MM.1S (cell line): ENCODE results near the gene CAB39.
"Not testable (repeated sequence)": the region's sequence is repeated elsewhere in the genome, so short reads cannot be mapped to it uniquely, and the experiment has no call there.

Source experiments
- DNase-seq: peaks from one replicate; pipeline ENCODE4 v3.0.0-alpha.2; 2015
- H2AFZ ChIP-seq: fragments of 300-600 bp; sonication (generic); 2 replicates; pipeline ENCODE4 v1.6.0; 2016; ENCODE audit warnings: antibody characterized with exemption, low read length
- H3F3A ChIP-seq: fragments of 300-600 bp; sonication (generic); 2 replicates; pipeline ENCODE4 v1.6.1; 2016; ENCODE audit warnings: mild to moderate bottlenecking, antibody characterized with exemption, low read length, moderate library complexity, mixed read lengths; ENCODE audit not compliant: insufficient read depth
- H3K27ac ChIP-seq: fragments of 300-600 bp; sonication (generic); 2 replicates; pipeline ENCODE4 v1.5.1; 2016; ENCODE audit warnings: mild to moderate bottlenecking, low read length
- H3K27me3 ChIP-seq: fragments of 300-600 bp; sonication (generic); replicated peaks from 2 replicates; pipeline ENCODE4 v1.6.0; 2016; ENCODE audit warnings: low read length; ENCODE audit not compliant: insufficient read depth
- H3K36me3 ChIP-seq: fragments of 300-600 bp; sonication (generic); replicated peaks from 2 replicates; pipeline ENCODE4 v1.6.1; 2016; ENCODE audit warnings: mild to moderate bottlenecking, low read length, mixed read lengths; ENCODE audit not compliant: insufficient read depth
- H3K4me1 ChIP-seq: fragments of 300-600 bp; sonication (generic); 2 replicates; pipeline ENCODE4 v1.6.1; 2016; ENCODE audit warnings: low read length, mixed read lengths
- H3K4me2 ChIP-seq: fragments of 300-600 bp; sonication (generic); 2 replicates; pipeline ENCODE4 v1.6.0; 2016; ENCODE audit warnings: low read depth, low read length
- H3K4me3 ChIP-seq: fragments of 300-600 bp; sonication (generic); 2 replicates; pipeline ENCODE4 v1.5.1; 2016; ENCODE audit warnings: low read length, mixed read lengths
- H3K79me2 ChIP-seq: fragments of 300-600 bp; sonication (generic); 2 replicates; pipeline ENCODE4 v1.6.1; 2016; ENCODE audit warnings: mixed run types, low read length, mixed read lengths
- H3K9ac ChIP-seq: fragments of 300-600 bp; sonication (generic); 2 replicates; pipeline ENCODE4 v1.6.1; 2016; ENCODE audit warnings: low read length, mixed read lengths
- H3K9me2 ChIP-seq: fragments of 300-600 bp; sonication (generic); replicated peaks from 2 replicates; pipeline ENCODE4 v1.6.1; 2016; ENCODE audit warnings: mild to moderate bottlenecking, low read length, mixed read lengths; ENCODE audit not compliant: insufficient read depth
- H3K9me3 ChIP-seq: fragments of 300-600 bp; sonication (generic); replicated peaks from 2 replicates; pipeline ENCODE4 v1.6.1; 2016; ENCODE audit warnings: mild to moderate bottlenecking, low read length, mixed read lengths; ENCODE audit not compliant: insufficient read depth
- H4K20me1 ChIP-seq: fragments of 300-600 bp; sonication (generic); 2 replicates; pipeline ENCODE4 v1.6.1; 2016; ENCODE audit warnings: mild to moderate bottlenecking, low read length, moderate library complexity, mixed read lengths; ENCODE audit not compliant: insufficient read depth
- CTCF ChIP-seq: fragments of 300-600 bp; sonication (generic); IDR thresholded peaks from 2 replicates; pipeline ENCODE4 v1.5.1; 2016; ENCODE audit warnings: antibody characterized with exemption, low read length, mixed read lengths
- EZH2 ChIP-seq: fragments of 300-600 bp; sonication (generic); optimal IDR thresholded peaks from 2 replicates; pipeline ENCODE3; 2017; ENCODE audit warnings: low read depth, mild to moderate bottlenecking, antibody characterized with exemption, low read length, mixed read lengths
- EZH2phosphoT487 ChIP-seq: fragments of 300-600 bp; sonication (generic); IDR thresholded peaks from 2 replicates; pipeline ENCODE4 v1.6.1; 2018; ENCODE audit warnings: antibody characterized with exemption, low read length

Gene CAB39

GRCh38 chr2:230697676-230698075 lies 15.0 kb upstream of the CAB39 start:
- no peaks in the 10 kb centered on the region for H3K79me2 ChIP-seq
- TF ChIP-seq CTCF (no peak), EZH2 (no peak), EZH2phosphoT487 (no peak)
- H3K27ac ChIP-seq: no peak overlapping the region
- H3K9ac ChIP-seq: no peak overlapping the region
- H3K27me3 ChIP-seq: no peaks in the 10 kb centered on the region
- no peaks in the 10 kb centered on the region for H3F3A ChIP-seq
- H3K4me2 ChIP-seq: no peak overlapping the region
- no peaks in the 10 kb centered on the region for H3K36me3 ChIP-seq
- no peaks in the 10 kb centered on the region for H3K4me1 ChIP-seq
- no peak for DNase-seq
- H2AFZ ChIP-seq: no peak overlapping the region
- H4K20me1 ChIP-seq: no peaks in the 10 kb centered on the region
- H3K9me2 ChIP-seq: no peaks in the 10 kb centered on the region
- H3K4me3 ChIP-seq: no peak overlapping the region
- H3K9me3 ChIP-seq: no peaks in the 10 kb centered on the region

- not testable (repeated sequence) for H2AFZ ChIP-seq, H3K9me2 ChIP-seq, H3K9me3 ChIP-seq, H3K4me1 ChIP-seq, H3K27me3 ChIP-seq, H3F3A ChIP-seq, H3K4me3 ChIP-seq, H3K79me2 ChIP-seq, H3K4me2 ChIP-seq, H3K36me3 ChIP-seq, H3K27ac ChIP-seq, DNase-seq, H3K9ac ChIP-seq, H4K20me1 ChIP-seq
Observed at GRCh38 chr2:230698753-230699152, 13.9 kb upstream of the CAB39 start.

GRCh38 chr2:230700447-230700846 lies 12.2 kb upstream of the CAB39 start:
- Histone ChIP-seq H3F3A (no peaks in the 10 kb centered on the region), H3K27ac (no peak overlapping the region), H3K9me2 (no peaks in the 10 kb centered on the region), H3K36me3 (no peaks in the 10 kb centered on the region), H3K9ac (no peak overlapping the region), H4K20me1 (no peaks in the 10 kb centered on the region), H2AFZ (no peak overlapping the region), H3K4me1 (no peaks in the 10 kb centered on the region), H3K9me3 (no peaks in the 10 kb centered on the region), H3K4me3 (no peak overlapping the region), H3K79me2 (no peaks in the 10 kb centered on the region), H3K4me2 (no peak overlapping the region), H3K27me3 (no peaks in the 10 kb centered on the region)
- no peak for DNase-seq
- TF ChIP-seq EZH2phosphoT487 (no peak), CTCF (no peak), EZH2 (no peak)

GRCh38 chr2:230701308-230701707 lies 11.3 kb upstream of the CAB39 start:
- Histone ChIP-seq H2AFZ (no peak overlapping the region), H3F3A (no peaks in the 10 kb centered on the region), H3K4me2 (no peak overlapping the region), H3K9ac (no peak overlapping the region), H3K36me3 (no peaks in the 10 kb centered on the region), H3K27ac (no peak overlapping the region), H3K27me3 (no peaks in the 10 kb centered on the region), H3K4me3 (no peak overlapping the region), H3K9me2 (no peaks in the 10 kb centered on the region), H3K79me2 (no peaks in the 10 kb centered on the region), H3K9me3 (no peaks in the 10 kb centered on the region), H3K4me1 (no peaks in the 10 kb centered on the region), H4K20me1 (no peaks in the 10 kb centered on the region)
- TF ChIP-seq CTCF: no peak
- no peak for TF ChIP-seq EZH2phosphoT487
- TF ChIP-seq EZH2: no peak
- DNase-seq: no peak

GRCh38 chr2:230702457-230702856 lies 10.2 kb upstream of the CAB39 start:
- H3K4me2 ChIP-seq, H2AFZ ChIP-seq, H3K27me3 ChIP-seq, H3K36me3 ChIP-seq, H3K4me1 ChIP-seq, H3K4me3 ChIP-seq, H3K9ac ChIP-seq, H3K79me2 ChIP-seq, H4K20me1 ChIP-seq, DNase-seq, H3K9me2 ChIP-seq, H3K9me3 ChIP-seq, H3F3A ChIP-seq, H3K27ac ChIP-seq: not testable (repeated sequence)
